Calu3 (cell line): ENCODE data around the gene TMEM108. TPM values are rescaled to one million over a fixed set of nuclear protein-coding genes. Genes with fewer than 3 reads are reported as not detected.
"Not testable (repeated sequence)": the region's sequence is repeated elsewhere in the genome, so short reads cannot be mapped to it uniquely, and the experiment has no call there.

ENCODE experiments used
- Bru-seq: library from RNA; stranded (reverse); fragments of 400-500 nt; gene quantifications from one replicate; lab custom pipeline; 2021; lab: Mats Ljungman, UMichigan
- BruChase-seq, 2 experiments: library from RNA; stranded (reverse); fragments of 400-500 nt; gene quantifications; one replicate each; lab custom pipeline; 2021; lab: Mats Ljungman, UMichigan
- BruUV-seq: library from RNA; stranded (reverse); fragments of 400-500 nt; replicated peaks from 2 replicates; lab custom pipeline; 2021; lab: Mats Ljungman, UMichigan
- CTCF ChIA-PET: fragments of 300-600 bp; sonication (Branson Sonifier 250); formaldehyde crosslinking; loops from one replicate; lab custom pipeline; 2022; ENCODE audit warnings: antibody characterized with exemption; lab: Charles Lee
- DNase-seq: peaks from one replicate; pipeline ENCODE4 v3.0.0; 2022
- H3K27ac Mint-ChIP-seq: one replicate; pipeline ENCODE4 v1.8.0; 2022; ENCODE audit warnings: mixed read lengths; ENCODE audit not compliant: unreplicated experiment
- H3K27me3 Mint-ChIP-seq: one replicate; pipeline ENCODE4 v1.8.0; 2022; ENCODE audit warnings: mixed read lengths; ENCODE audit not compliant: unreplicated experiment
- H3K36me3 Mint-ChIP-seq: one replicate; pipeline ENCODE4 v1.8.0; 2022; ENCODE audit warnings: mild to moderate bottlenecking, moderate library complexity, mixed read lengths; ENCODE audit not compliant: insufficient read depth, unreplicated experiment
- H3K4me1 Mint-ChIP-seq: one replicate; pipeline ENCODE4 v1.8.0; 2022; ENCODE audit warnings: mild to moderate bottlenecking, low read depth, mixed read lengths; ENCODE audit not compliant: unreplicated experiment
- H3K4me3 Mint-ChIP-seq: one replicate; pipeline ENCODE4 v1.8.0; 2022; ENCODE audit warnings: mild to moderate bottlenecking, low read depth, moderate library complexity, mixed read lengths; ENCODE audit not compliant: unreplicated experiment
- H3K9me3 Mint-ChIP-seq: one replicate; pipeline ENCODE4 v1.8.0; 2022; ENCODE audit warnings: low read depth, mixed read lengths; ENCODE audit not compliant: unreplicated experiment
- intact Hi-C: fragments of 100-400 bp; cut with micrococcal nuclease; formaldehyde crosslinking; loops from one replicate; pipeline ENCODE4 v1.10.0; 2022; ENCODE audit not compliant: unreplicated experiment
- long read RNA-seq: library from polyadenylated mRNA; stranded (forward); transcript quantifications from one replicate; pipeline ENCODE4 v2.0.0, GENCODE V29; 2022
- total RNA-seq: library from RNA; stranded (reverse); gene quantifications from 2 replicates; pipeline ENCODE4 v1.2.3, GENCODE V29; 2022
- TF ChIP-seq, protein P1 (sequence below): fragments of 200-600 bp; IDR thresholded peaks from one replicate; pipeline ENCODE4 v1.8.0; 2022; ENCODE audit warnings: antibody characterized with exemption; ENCODE audit not compliant: unreplicated experiment

Gene TMEM108
- total RNA-seq (not detected in 2 replicates), Bru-seq, nascent RNA (percentile 1 among the genes with signal in this experiment), BruChase-seq, experiment 1, labeled RNA remaining after a 6-hour chase (not detected), BruChase-seq, experiment 2, labeled RNA remaining after a 2-hour chase (percentile 0 among the genes with signal in this experiment)
- long read RNA-seq, partial matches to known transcripts, result 0 of 1 reads
- long read RNA-seq, other reads (novel, unspliced or antisense), result 1 of 1 reads

GRCh38 chr3:133038089-133038730 lies at the start of gene TMEM108:
TSS of gene TMEM108 (plus strand) at chr3:133038391.
- Mint-ChIP-seq H3K27ac (no peak within 1 kb of the TSS), H3K27me3 (peaks cover 78% of the 10 kb centered on the region), H3K36me3 (no peaks in the 10 kb centered on the region), H3K9me3 (no peaks in the 10 kb centered on the region), H3K4me1 (no peaks in the 10 kb centered on the region), H3K4me3 (no peak within 1 kb of the TSS)
- BruUV-seq, result no TSS peak
- intact Hi-C loops, result no loop called here
- TF ChIP-seq, protein P1, sequence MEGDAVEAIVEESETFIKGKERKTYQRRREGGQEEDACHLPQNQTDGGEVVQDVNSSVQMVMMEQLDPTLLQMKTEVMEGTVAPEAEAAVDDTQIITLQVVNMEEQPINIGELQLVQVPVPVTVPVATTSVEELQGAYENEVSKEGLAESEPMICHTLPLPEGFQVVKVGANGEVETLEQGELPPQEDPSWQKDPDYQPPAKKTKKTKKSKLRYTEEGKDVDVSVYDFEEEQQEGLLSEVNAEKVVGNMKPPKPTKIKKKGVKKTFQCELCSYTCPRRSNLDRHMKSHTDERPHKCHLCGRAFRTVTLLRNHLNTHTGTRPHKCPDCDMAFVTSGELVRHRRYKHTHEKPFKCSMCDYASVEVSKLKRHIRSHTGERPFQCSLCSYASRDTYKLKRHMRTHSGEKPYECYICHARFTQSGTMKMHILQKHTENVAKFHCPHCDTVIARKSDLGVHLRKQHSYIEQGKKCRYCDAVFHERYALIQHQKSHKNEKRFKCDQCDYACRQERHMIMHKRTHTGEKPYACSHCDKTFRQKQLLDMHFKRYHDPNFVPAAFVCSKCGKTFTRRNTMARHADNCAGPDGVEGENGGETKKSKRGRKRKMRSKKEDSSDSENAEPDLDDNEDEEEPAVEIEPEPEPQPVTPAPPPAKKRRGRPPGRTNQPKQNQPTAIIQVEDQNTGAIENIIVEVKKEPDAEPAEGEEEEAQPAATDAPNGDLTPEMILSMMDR, result no peak
- no peak for DNase-seq
- CTCF ChIA-PET, result no interaction called here

DNA sequence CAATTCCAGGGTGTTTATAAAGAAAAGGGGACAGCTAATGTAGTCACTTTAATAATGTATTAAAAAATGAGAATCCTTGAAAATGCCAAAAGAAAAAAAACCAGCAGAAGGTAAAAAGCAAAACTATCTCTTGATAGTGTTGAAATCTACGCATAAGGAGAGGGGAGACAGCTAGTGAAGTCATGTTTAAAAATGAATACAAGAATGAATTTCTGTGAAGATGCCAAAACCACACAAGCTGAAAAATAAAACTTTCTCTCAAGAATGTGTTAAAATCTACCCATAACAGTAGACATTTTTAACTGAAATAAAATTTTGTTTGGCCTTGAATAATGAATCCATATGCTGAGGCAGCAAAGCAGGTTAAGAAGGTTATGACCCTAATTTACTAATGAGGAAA lies 42.2 kb upstream of the TMEM108 start:
- TF ChIP-seq, protein P1, result no peak
- intact Hi-C loops, result no loop called here
- BruUV-seq, result no TSS peak
- Mint-ChIP-seq H3K36me3 (no peaks in the 10 kb centered on the region), H3K27ac (no peak overlapping the region), H3K4me1 (no peaks in the 10 kb centered on the region), H3K27me3 (no peaks in the 10 kb centered on the region), H3K4me3 (no peak overlapping the region), H3K9me3 (no peaks in the 10 kb centered on the region)
- no peak for DNase-seq
- CTCF ChIA-PET, result no interaction called here

DNA sequence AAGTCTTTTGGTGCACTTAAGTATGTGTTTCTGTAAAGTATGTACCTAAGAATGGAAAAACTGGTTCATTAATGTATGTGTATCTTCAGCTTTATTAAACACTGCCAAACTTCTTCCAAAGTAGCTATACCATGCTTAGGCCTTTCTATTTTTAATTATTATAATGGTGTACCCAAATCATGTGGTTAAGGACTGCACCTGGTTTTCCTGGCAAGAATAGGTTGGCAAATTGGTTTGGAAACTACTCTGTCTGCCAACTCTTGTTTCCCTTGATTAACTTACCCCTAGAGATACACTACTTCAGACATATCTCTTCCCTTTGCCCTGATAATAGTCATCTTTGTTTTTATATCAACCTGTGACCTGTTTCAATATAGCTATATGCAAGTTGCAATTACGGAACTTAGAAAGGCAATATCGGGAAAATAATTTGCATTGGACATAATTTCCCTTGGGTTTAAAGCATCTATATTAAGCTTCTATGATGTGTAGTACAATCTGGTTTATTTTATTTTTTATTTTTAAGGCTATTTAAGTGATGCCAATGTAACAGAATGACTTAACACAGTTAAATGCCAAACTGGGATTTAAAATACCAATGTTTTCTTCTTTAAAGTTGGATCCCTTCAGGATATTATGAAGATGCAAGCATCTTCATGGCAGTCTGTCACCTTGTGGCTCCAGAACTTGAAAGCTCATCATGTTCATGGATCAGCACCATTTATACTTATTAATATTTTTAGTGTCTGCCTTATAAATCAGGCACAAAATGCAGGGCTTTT lies 40.6 kb upstream of the TMEM108 start:
- intact Hi-C loops, result no loop called here
- CTCF ChIA-PET, result no interaction called here
- Mint-ChIP-seq H3K36me3 (no peaks in the 10 kb centered on the region), H3K4me3 (no peak overlapping the region), H3K27ac (no peak overlapping the region), H3K27me3 (no peaks in the 10 kb centered on the region), H3K9me3 (no peaks in the 10 kb centered on the region), H3K4me1 (no peaks in the 10 kb centered on the region)
- BruUV-seq, result no TSS peak
- DNase-seq, result no peak
- TF ChIP-seq, protein P1, result no peak

DNA sequence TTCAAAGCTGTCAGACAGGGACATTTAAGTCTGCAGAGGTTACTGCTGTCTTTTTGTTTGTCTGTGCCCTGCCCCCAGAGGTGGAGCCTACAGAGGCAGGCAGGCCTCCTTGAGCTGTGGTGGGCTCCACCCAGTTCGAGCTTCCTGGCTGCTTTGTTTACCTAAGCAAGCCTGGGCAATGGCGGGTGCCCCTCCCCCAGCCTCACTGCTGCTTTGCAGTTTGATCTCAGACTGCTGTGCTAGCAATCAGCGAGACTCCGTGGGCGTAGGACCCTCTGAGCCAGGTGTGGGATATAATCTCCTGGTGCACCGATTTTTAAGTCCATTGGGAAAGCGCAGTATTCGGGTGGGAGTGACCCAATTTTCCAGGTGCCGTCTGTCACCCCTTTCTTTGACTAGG lies 33.2 kb upstream of the TMEM108 start:
- H3K27me3 Mint-ChIP-seq, CTCF ChIA-PET: not testable (repeated sequence)

More for the DNA sequence above, 33.2 kb upstream of the TMEM108 start:
- H3K4me3 Mint-ChIP-seq, intact Hi-C loops, BruUV-seq, H3K27ac Mint-ChIP-seq, DNase-seq, H3K36me3 Mint-ChIP-seq, H3K4me1 Mint-ChIP-seq: not testable (repeated sequence)
- H3K9me3 Mint-ChIP-seq, result peaks cover 14% of the 10 kb centered on the region
